ENCODE data around the gene ATG13.
"Not testable (repeated sequence)": the region's sequence is repeated elsewhere in the genome, so short reads cannot be mapped to it uniquely, and the experiment has no call there.

ATG13 gene

DNA sequence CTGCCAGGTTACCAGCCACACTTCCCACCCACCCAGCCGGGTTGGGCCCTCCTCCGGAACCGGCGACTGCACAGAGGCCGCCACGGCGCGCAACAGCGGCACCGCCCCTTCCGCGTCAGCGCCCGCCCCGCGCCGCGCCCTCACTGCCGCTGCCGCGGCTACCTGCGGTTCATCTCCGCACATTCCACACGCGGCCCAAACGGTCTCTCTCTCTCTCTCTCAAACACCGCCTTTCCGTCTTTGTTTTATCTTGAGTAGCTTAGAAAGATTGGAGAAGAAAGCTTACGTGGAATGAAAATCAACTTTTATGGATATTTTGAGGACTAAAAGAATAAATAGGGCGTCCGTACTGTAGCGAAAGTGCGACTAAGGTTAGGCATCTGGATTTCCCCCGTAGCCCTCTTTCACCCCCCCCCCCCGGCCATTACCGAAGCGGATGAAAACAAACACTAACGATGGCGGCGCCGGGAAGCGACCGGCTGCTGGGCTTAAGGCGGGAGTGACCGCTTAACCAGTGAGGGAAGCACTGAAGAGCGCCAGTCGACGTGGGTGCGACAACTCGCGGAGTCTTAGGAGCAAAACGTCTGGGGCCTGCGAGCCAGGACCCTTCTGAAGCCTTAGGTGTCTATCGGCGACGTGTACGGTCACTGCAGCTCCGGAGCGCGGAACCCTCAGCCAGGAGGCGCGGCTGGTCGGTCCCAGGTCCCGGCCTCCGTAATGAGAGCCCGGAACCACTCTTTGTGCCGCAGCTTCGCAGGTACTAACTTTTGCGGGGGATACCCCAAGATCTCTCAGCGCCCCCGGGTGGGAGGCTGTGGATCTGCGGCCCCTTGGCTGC, at the start of gene ATG13, which contains the start of gene HARBI1:
ATG13 (plus strand) TSS at position 420 of the 838 bp plus-strand sequence. CDS start 26,739 bp downstream, outside the sequence.
HARBI1 (minus strand) TSS at position 94 of the 838 bp plus-strand sequence. CDS start 990 bp downstream, outside the sequence.
- DNase-seq (ENCODE audit: low spot score) = peak; percentile 77

DNA sequence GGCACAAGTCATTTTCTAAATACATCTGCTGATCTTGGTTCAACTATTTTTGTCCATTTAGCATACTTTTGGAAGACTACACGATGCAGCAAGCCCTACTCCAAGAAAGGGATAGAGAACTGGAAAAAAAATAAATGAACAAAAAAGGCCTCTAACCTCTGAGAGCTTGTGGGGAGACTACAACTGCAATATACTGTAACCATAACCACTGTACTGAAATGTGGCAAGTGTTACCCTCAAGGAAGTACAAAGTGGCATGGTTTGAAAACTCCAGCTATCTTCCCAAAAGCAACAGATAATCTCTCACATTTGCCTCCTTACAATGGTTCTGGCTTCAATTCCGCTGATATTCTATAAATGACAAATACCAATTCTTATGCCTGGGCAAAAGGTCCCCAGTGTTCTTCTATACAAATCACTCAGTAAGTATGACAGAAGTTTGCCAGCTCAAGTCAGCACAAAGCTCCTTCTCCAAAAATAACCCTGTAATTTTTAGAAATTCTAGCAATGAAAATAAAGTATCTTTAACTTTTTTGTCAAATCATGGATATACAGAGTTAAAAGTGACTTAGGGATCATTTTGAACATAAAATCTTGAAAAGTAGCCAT, 46.5 kb upstream of the ATG13 start:
- no peak for DNase-seq (ENCODE audit: low spot score)

DNA sequence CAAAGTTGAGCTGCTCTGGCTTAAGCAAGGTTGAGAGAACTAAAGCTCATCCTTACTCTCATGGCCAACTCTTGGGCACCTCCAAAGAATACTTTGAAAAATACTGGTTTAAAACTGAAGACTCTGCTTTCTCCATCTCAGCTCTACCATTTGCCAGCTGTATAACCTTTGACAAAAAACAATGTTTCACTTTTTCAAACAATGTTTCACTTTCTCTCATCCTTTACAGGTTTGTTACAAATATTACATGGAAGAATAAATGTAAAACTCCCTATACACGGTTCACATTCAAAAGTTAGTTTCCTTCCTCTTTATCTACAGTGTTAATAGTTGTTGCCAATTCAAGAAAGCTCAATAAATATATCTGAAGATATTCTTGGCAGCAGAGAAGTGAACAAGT, 42.7 kb upstream of the ATG13 start:
- no peak for DNase-seq (ENCODE audit: low spot score)

DNA sequence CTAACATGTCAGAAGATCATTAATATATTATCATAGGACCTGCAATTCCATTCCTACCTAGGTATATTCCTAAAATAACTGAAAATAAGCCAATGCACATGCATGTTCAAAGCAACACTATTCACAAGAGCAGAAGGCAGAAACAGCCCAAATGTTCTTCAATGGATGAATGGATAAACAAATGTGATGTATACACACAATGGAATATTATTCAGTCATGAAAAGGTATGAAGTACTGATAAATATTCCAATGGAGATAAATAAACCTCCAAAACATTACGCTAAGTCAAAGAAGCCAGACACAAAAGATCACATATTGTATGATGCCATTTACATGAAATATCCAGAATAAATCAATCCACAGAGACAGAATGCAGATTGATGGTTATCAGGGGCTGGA, 40.3 kb upstream of the ATG13 start:
- DNase-seq (ENCODE audit: low spot score) = no peak

GRCh38 chr11:46582588-46582987, 34.8 kb upstream of the ATG13 start:
- no peak for DNase-seq (ENCODE audit: low spot score)

DNA sequence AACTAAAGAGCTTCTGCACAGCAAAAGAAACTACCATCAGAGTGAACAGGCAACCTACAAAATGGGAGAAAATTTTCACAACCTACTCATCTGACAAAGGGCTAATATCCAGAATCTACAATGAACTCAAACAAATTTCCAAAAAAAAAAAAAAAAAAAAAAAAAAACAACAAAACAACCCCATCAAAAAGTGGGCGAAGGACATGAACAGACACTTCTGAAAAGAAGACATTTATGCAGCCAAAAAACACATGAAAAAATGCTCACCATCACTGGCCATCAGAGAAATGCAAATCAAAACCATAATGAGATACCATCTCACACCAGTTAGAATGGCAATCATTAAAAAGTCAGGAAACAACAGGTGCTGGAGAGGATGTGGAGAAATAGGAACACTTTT, 33.8 kb upstream of the ATG13 start:
- DNase-seq (ENCODE audit: low spot score) = not testable (repeated sequence)

DNA sequence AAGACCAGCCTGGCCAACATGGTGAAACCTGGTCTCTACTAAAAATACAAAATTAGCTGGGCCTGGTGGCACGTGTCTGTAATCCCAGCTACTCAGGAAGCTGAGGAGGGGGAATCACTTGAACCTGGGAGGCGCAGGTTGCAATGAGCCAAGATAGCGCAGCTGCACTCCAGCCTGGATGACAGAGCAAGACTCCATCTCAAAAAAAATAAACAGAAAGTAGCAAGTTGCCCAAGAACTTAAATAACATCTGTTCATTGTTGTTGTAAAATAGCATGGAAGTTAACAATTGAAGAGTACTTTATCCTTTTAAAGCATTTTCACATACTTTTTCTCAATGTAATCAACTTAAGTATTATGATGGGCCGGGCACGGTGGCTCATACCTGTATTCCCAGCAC, 29.2 kb upstream of the ATG13 start:
- no peak for DNase-seq (ENCODE audit: low spot score)

DNA sequence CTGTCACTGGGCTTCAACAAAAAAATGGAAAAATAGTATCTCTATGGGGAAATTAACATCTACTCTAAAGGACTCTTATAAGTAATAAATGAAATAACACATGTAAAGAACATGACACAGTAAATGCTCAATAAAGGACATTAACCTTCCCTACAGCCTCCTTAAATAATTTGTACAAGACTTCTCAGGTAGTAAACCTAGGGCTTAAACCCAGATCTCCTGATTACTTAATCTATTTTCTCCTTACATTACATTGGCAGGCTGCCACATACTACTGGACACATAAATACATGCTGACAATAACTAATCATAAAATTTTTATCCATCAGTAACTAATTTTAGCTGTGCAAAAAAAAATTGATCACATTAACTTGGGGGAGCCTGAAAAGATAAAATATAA, 28.4 kb upstream of the ATG13 start:
- DNase-seq (ENCODE audit: low spot score) = no peak

- no peak for DNase-seq (ENCODE audit: low spot score)
Observed at GRCh38 chr11:46590740-46591605, 26.4 kb upstream of the ATG13 start.

GRCh38 chr11:46593550-46594373, 23.6 kb upstream of the ATG13 start, which contains the start of gene AMBRA1:
Gene AMBRA1 (minus strand): TSS chr11:46594023. CDS start chr11:46548380, 45,643 bp downstream.
- peak; percentile 96 for DNase-seq (ENCODE audit: low spot score)

- DNase-seq (ENCODE audit: low spot score) = no peak
Observed at GRCh38 chr11:46594374-46594700, 23.0 kb upstream of the ATG13 start.

DNA sequence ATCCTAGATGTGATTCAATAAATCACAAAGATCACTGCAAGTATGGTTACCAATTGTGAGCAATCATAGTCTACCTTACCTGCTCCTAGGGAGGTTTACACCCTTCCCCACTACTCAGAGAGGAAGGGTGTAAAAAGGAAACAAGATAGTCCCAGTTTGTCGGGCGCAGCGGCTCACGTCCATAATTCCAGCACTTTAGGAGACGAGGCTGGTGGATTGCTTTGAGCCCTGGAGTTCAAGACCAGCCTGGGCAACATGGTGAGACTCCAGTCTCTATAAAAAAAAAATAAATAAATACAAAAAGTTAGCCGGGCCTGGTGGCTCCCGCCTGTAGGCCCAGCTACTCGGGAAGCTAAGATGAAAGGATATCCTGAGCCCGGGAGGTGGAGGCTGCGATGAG, 22.6 kb upstream of the ATG13 start:
- no peak for DNase-seq (ENCODE audit: low spot score)

GRCh38 chr11:46597155-46597554, 20.2 kb upstream of the ATG13 start:
- no peak for DNase-seq (ENCODE audit: low spot score)

DNA sequence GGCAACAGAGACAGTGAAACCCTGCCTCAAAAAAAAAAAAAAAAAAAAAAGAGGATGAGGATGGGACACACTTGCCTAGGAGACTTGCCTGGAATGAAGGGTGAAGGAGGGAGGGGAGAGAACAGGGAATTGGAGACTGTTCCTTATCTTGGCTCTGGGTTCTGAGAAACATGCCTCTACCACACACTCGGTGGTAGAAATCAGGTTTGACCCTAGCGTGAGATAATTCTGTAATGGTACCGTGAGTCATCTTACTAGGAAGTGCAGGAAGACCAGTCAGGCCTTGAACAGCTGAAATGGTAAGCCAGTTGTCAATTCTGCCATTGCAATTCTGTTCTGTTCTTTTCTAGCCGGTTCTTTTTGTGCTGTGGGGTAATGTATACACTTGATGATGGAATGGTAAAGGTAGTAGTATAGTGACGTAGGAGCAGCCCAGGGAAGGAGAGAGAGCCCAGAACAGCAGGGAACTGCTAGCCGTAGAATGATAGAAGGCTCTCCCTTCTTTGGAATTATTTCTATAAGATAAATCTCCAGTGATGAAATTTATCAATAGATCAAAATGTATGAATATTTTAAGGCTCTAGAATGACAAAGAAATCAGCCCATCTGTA, 19.6 kb upstream of the ATG13 start:
- DNase-seq (ENCODE audit: low spot score) = no peak

DNA sequence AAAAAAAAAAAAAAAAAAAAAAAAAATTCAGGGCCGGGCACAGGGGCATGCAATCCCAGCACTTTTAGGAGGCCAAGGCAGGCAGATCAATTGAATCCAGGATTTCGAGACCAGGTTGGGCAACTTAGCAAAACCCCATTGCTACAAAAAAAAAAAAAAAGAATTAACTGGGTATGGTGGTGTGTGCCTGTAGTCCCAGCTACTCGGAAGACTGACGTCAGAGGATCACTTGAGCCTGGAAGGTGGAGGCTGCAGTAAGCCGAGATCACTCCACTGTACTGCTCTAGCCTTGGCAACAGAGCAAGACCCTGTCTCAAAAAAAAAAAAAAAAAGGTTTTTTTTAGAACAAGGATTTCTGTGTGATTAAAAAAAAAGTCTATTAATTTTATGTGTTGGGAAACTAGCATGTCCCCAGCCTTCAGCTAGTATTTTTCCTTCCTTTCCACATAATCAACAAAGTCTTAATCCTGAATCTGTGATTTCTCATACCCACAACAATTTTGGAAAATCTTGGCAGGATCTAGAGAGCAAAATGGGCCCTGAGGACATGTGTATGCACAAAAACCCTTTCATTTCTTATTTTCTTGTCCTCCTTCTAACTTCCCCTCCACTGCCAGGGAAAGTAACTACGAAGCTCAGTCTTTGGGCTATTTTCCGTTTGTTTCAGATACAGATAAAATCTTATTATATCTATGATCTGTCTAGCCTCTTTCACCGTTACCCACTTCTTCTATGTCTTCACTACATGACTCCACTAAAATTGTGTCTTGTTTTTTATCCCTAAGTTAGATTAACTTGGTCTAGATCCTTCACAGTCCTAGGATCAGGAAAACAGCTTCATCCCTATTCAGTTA, 17.8 kb upstream of the ATG13 start:
- no peak for DNase-seq (ENCODE audit: low spot score)

DNA sequence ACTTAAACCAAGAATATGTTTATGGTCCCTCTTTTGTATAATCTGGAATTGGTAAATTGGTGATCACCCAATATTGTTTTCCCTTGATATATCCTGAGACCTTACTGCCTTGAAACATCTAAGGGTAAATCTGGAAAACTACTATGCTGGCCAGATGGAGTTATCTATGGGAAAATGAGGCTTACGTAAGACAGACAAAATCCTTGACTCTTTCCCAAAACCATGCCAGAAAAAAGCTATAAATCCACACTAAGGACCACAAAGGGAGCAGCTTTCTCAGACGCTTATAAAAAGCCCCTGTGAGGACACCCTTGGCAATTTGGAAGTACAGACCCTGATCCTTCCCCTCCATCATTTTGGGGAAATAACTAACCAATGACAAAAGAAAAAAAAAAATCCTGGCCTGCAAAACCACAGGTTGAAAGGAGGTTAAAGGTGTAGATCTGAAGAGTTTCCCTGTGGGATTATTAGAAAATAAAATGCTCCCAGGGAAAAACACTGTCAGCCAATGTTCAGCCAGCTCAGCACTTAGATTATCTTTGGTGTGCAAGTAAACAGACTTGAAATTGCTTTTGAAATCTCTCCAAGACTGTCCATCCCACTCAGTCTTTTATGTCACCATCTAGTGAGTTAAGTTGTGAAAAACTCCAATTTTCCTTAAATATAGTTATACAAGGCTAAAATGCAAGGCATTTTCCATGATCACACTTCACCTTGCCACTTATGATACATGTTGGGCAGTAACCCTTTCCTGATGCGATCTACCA, 17.0 kb upstream of the ATG13 start:
- no peak for DNase-seq (ENCODE audit: low spot score)

DNA sequence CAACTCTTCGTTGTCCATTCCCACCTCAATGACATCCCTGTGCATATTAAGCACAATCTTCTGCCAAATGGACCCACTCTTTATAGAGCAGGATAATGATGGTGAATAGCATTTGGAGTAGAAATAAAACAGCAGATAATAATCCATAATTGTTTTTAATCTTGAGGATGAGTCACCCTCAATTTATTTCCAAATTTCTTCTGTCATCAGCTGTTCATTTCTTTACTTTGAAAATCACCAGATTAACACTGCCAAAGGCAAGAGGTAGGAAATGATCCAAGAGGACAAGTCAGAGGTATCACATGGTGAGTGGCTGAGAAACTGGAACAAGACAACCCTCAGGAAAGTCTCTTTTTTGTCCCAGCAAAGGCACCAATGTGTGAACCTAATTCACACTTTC, 16.2 kb upstream of the ATG13 start:
- no peak for DNase-seq (ENCODE audit: low spot score)

DNA sequence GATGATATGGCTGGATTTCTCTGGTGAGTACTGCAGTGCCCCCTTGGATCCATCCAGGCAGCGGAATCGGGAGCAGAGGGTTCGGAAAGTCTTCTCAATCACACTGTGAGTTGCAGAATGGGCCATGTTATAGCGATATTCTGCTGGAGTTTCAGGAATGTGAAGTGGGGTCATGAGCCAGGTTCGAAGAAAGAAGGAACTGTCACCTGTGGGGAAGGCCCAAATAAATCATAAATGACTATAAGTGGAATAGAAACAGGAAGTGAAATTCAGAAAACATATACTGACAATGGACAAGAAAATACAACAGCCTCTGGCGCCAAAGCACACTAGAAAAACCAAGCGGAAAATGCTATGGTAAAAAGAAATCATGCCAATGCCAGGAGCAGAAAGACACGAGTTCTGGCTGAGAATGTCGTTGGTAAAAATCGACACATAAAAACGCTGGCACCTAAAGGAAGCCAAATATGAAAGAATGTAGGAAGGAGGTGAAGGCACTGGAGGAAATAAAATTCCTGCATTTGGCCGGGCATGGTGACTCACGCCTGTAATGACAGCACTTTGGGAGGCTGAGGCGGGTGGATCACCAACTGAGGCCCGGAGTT, 13.5 kb upstream of the ATG13 start:
- DNase-seq (ENCODE audit: low spot score) = no peak

GRCh38 chr11:46604796-46605195, 12.6 kb upstream of the ATG13 start:
- DNase-seq (ENCODE audit: low spot score) = no peak
